Panc1 (cell line): Measurements from ENCODE around the gene LRP5.

ENCODE experiments used
- POLR2AphosphoS5 ChIP-seq: IDR thresholded peaks from 2 replicates; pipeline ENCODE4 v1.6.1; 2012; ENCODE audit warnings: mild to moderate bottlenecking, low read depth, low read length, moderate library complexity
- TF ChIP-seq, protein P1 (sequence below): fragments of 450-650 bp; IDR thresholded peaks from 2 replicates; pipeline ENCODE4 v1.5.1; 2017; ENCODE audit warnings: mild to moderate bottlenecking

GRCh38 chr11:68413591-68413999, 101.2 kb downstream of the LRP5 start:
- TF ChIP-seq, protein P1, sequence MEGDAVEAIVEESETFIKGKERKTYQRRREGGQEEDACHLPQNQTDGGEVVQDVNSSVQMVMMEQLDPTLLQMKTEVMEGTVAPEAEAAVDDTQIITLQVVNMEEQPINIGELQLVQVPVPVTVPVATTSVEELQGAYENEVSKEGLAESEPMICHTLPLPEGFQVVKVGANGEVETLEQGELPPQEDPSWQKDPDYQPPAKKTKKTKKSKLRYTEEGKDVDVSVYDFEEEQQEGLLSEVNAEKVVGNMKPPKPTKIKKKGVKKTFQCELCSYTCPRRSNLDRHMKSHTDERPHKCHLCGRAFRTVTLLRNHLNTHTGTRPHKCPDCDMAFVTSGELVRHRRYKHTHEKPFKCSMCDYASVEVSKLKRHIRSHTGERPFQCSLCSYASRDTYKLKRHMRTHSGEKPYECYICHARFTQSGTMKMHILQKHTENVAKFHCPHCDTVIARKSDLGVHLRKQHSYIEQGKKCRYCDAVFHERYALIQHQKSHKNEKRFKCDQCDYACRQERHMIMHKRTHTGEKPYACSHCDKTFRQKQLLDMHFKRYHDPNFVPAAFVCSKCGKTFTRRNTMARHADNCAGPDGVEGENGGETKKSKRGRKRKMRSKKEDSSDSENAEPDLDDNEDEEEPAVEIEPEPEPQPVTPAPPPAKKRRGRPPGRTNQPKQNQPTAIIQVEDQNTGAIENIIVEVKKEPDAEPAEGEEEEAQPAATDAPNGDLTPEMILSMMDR, result no peak
- no peak for TF ChIP-seq POLR2AphosphoS5
